Pancreas (tissue), 10 donors: ENCODE results near the gene PXYLP1. TPM values are rescaled to one million over a fixed set of nuclear protein-coding genes. Genes with fewer than 3 reads are reported as not detected.

Source experiments
- ATAC-seq, 4 donors: fragments of 200-7000 bp; cut with Tn5 transposase; one replicate each; pipeline versions ENCODE4 v1.8.0 to v1.9.1; 2020; ENCODE audit warnings: mild to moderate bottlenecking in 4 of 4, moderate library complexity in 4 of 4
- DNase-seq, 6 donors: peaks; one replicate each; pipeline ENCODE4 v3.0.0-alpha.2; 2020
- FAIRE-seq: peaks from 2 replicates; lab custom pipeline; 2012; peaks lifted over from hg19 to GRCh38; lab: Jason Lieb, UNC
- H3K27ac ChIP-seq, 4 donors: fragments of 200-600 bp; sonication (generic); 1 replicate in 3 of 4; 2 replicates in 1 of 4; pipeline versions ENCODE4 v1.5.0 to v1.8.0; 2020
- H3K27me3 ChIP-seq, 4 donors: fragments of 200-600 bp; one replicate each; pipeline ENCODE4 v1.8.0; 2021
- H3K36me3 ChIP-seq, 3 donors: fragments of 200-600 bp; sonication (generic) in 1 of 3; one replicate each; pipeline versions ENCODE4 v1.5.0 to v1.8.0; 2020 to 2021
- H3K4me1 ChIP-seq, 3 donors: fragments of 200-600 bp; one replicate each; pipeline ENCODE4 v1.8.0; 2021
- H3K4me3 ChIP-seq, 4 donors: fragments of 200-600 bp; sonication (generic) in 2 of 4; one replicate each; pipeline versions ENCODE4 v1.5.0 to v1.8.0; 2020 to 2021
- H3K9me3 ChIP-seq, 4 donors: fragments of 200-600 bp; one replicate each; pipeline ENCODE4 v1.8.0; 2021
- WGBS, 2 donors: extraction: QIAGEN DNeasy Blood & Tissue Kit; methylation state at CpG; one replicate each; pipeline ENCODE4 v1.1.7; 2013; 5-methylcytosine and 5-hydroxymethylcytosine counted together
- intact Hi-C, 3 donors: fragments of 100-400 bp; cut with DNase I; formaldehyde crosslinking; loops; one replicate each; pipeline versions ENCODE4 v1.11.1 to v1.14.2; 2022
- polyA plus RNA-seq, 2 donors: library from polyadenylated mRNA; stranded (reverse); fragments of 200-250 nt; gene quantifications; one replicate each; pipeline ENCODE4 v1.2.3, GENCODE V29; 2013
- total RNA-seq, 6 donors: library from RNA; stranded (reverse); fragmentation: NEBNext Ultra II Directional in 4 of 6; extraction: Animal tissue kit (Norgen Biotek cat#: 25700) in 4 of 6; gene quantifications; one replicate each; pipeline versions ENCODE4 v1.2.1 to v1.2.4, GENCODE V29; 2021 to 2023
- TF ChIP-seq, protein P1 (sequence below), 4 donors: fragments of 200-600 bp; sonication (generic) in 3 of 4; IDR thresholded peaks; one replicate each; pipeline versions ENCODE4 v1.5.0 to v1.8.0; 2021; ENCODE audit warnings: antibody characterized with exemption in 4 of 4
- donor health status: healthy with polysubstance abuse.
- donor health status: DM: no; HTN: no; CAD: no; lungs with moderate emphysema.
- donor health status: DM: no; HTN: no; CAD: no.
- donor health status: control.
- donor health status: control.
- donor health status: Bipolar disorder and iron deficiency.
- donor health status: DM: yes; HTN: yes; CAD: no.
- donor health status: DM: no; HTN: no; CAD: no.
- donor health status: DM: no; HTN: no; CAD: no.
- donor health status: DM: yes; HTN: yes; CAD: no.

Gene PXYLP1
- total and polyA plus RNA-seq, 8 donors: 6.0 to 11.6 (median 7.7) TPM

DNA sequence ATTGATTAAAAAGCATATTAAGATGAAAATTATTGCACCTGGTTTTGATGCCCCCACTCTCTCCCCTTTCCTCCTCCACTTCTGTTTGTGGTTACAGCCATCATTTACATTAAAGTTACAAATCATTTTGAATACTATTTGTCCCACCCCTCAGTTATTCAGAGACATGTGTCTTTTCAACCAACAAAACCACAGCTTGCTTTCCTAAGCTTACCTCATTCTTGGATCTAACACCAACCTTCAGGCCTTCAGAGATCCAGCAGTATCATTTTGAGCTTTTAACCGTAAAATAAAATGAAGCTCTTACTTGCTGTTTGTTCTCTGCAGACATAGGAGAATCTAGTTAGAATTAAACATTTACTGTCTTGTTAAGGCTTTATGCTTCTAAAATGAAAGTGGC is 4.7 kb downstream of the PXYLP1 start:
- 85 to 89% methylated on average over 1 of the region's 1 CpG for WGBS, 2 donors
- intact Hi-C loops: no loop called here

DNA sequence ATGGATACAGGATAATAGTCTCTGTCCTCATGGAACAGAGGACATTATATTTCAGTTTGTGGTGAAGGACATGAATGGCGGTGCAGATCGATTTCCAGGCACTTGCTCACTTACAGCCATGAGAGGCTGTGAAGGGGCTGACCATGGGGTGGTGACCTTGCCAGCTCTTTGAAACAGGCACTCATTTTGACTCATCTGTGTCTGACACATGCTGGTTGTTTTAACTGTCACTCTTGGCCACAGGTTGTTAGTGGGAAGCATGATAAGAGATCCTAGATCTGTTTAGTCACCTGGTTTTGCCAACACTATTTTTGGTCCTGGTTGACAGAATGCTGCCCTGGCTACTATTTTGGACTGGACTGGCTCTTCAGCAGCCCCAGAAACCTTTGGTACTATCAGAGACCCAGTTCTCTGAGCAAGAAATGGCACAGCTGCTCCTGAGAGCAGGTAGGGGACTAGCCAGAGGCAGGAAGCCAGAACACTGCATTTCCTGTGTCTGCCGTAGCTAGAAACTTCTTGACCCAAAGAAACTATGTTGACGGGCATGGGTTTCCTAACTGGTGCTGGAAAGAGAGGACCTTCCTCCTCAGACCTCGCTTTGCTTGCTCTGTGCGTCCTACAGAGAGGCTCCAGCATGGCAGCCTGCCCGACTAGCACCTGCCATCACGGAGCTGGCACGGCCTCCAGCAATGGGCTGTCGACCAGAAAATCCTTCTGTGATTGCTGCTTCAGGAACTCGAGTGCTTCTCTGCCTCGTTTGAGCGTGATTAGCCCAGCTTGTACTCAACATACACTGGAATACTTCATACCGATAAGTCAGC is 6.3 kb downstream of the PXYLP1 start:
- intact Hi-C loops: no loop called here
- DNase-seq (peak; percentile 83 to 95 (median 91)), FAIRE-seq (no peak), ATAC-seq (peak; percentile 89 to 94 (median 91))
- no peaks in the 10 kb centered on the region for H3K27me3 ChIP-seq
- 35 to 46% methylated on average over 14 of the region's 14 CpGs for WGBS, 2 donors
- peaks cover 3 to 25% (median 14%) of the 10 kb centered on the region in 3 donors for H3K4me1 ChIP-seq
- H3K4me3 ChIP-seq: no peak overlapping the region
- H3K9me3 ChIP-seq: no peaks in the 10 kb centered on the region
- TF ChIP-seq, protein P1, sequence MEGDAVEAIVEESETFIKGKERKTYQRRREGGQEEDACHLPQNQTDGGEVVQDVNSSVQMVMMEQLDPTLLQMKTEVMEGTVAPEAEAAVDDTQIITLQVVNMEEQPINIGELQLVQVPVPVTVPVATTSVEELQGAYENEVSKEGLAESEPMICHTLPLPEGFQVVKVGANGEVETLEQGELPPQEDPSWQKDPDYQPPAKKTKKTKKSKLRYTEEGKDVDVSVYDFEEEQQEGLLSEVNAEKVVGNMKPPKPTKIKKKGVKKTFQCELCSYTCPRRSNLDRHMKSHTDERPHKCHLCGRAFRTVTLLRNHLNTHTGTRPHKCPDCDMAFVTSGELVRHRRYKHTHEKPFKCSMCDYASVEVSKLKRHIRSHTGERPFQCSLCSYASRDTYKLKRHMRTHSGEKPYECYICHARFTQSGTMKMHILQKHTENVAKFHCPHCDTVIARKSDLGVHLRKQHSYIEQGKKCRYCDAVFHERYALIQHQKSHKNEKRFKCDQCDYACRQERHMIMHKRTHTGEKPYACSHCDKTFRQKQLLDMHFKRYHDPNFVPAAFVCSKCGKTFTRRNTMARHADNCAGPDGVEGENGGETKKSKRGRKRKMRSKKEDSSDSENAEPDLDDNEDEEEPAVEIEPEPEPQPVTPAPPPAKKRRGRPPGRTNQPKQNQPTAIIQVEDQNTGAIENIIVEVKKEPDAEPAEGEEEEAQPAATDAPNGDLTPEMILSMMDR (IDR thresholded peaks at IDR 0.05): no peak
- H3K36me3 ChIP-seq: no peaks in the 10 kb centered on the region
- peak overlapping the region; percentile 8 to 74 (median 64) for H3K27ac ChIP-seq

More for the DNA sequence above, 4.7 kb downstream of the PXYLP1 start:
- no peak for FAIRE-seq
- Histone ChIP-seq H3K4me1 (peaks cover 3 to 25% (median 14%) of the 10 kb centered on the region in 3 donors), H3K27ac (no peak overlapping the region), H3K9me3 (no peaks in the 10 kb centered on the region), H3K36me3 (no peaks in the 10 kb centered on the region), H3K4me3 (no peak overlapping the region), H3K27me3 (no peaks in the 10 kb centered on the region)
- no peak for DNase-seq
- TF ChIP-seq, protein P1 (IDR thresholded peaks at IDR 0.05): no peak
- ATAC-seq: no peak

DNA sequence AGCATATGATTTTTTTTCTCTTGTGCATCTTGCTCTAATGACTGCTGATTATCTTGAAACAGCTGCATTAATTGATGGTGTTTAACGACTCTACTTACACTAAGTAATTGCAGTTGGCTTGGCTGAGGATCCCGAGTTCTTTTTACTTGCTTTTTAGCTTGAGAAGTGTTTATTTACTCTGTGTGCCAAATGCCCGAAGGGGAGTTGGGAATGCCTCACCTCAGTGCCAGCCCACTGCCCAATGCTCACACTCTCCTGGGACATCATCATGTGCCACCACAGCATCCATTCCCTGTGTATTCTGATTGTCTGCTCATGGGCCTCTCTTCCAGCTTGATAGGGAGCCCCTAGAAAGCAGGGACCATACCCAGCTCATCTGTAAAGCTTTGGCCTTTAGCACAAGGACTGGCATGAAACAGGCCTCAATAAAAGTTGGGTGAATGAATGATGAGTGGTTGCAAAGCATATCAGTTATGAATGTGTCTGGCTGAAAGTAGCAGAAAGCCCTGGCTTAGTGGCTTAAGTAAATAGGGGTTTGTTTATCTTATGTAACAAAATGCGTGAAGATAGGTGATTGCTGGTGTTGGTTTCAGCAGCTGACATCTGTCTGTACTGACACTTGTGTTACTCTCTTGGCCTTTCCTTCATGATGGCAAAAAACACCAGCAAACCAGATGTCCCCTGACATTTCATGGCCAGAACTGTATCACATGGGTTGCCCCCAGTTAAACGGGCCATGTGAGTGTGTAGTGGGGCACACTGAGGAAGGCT is 8.1 kb downstream of the PXYLP1 start:
- no peaks in the 10 kb centered on the region for H3K36me3 ChIP-seq
- H3K4me1 ChIP-seq: peaks cover 3 to 25% (median 14%) of the 10 kb centered on the region in 3 donors
- H3K9me3 ChIP-seq: no peaks in the 10 kb centered on the region
- no peak overlapping the region for H3K4me3 ChIP-seq
- 52 to 55% methylated on average over 5 of the region's 5 CpGs for WGBS, 2 donors
- TF ChIP-seq, protein P1 (IDR thresholded peaks at IDR 0.05): no peak
- intact Hi-C loops: no loop called here
- FAIRE-seq (no peak), ATAC-seq (no peak), DNase-seq (no peak)
- no peaks in the 10 kb centered on the region for H3K27me3 ChIP-seq
- H3K27ac ChIP-seq: no peak overlapping the region

DNA sequence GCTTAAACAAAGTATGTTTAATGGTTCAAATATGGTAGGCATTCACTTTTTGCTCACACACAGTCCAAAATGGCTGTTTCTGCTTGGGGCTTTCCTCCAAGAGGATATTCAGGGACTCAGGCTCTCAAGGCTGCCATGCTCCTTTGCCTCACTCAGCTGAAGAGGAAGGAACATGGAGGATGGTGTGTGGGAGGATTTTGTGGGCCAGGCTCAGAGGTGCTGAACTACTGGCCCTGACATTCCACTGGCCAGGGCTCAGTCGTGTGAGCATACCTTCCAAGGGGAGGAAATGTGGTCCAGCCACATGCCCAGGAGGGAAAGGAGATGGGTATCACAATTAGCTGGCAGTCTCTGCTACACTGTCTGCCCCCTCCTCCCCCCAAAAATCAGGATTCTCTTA is 8.7 kb downstream of the PXYLP1 start:
- no peak for FAIRE-seq

More for the DNA sequence above, 8.7 kb downstream of the PXYLP1 start:
- 79 to 90% methylated on average over 1 of the region's 1 CpG for WGBS, 2 donors
- no peak overlapping the region for H3K27ac ChIP-seq
- intact Hi-C loops: no loop called here
- DNase-seq: no peak
- no peaks in the 10 kb centered on the region for H3K9me3 ChIP-seq
- peaks cover 3 to 24% (median 14%) of the 10 kb centered on the region in 3 donors for H3K4me1 ChIP-seq
- H3K27me3 ChIP-seq: no peaks in the 10 kb centered on the region
- TF ChIP-seq, protein P1 (IDR thresholded peaks at IDR 0.05): no peak
- no peak overlapping the region for H3K4me3 ChIP-seq
- no peak for ATAC-seq
- no peaks in the 10 kb centered on the region for H3K36me3 ChIP-seq
